Stimulated activated CD4-positive, alpha-beta T cell treated with anti-CD3 and anti-CD28 coated beads, Interleukin-4, amount 100 ng/mL, for 1 hour (primary cell): ENCODE data around the gene KRT74.

ENCODE experiments used
- DNase-seq: peaks from one replicate; pipeline ENCODE4 v3.0.0-alpha.2; 2020

KRT74 gene

GRCh38 chr12:52518574-52519386, 54.9 kb downstream of the KRT74 start:
- DNase-seq: no peak

GRCh38 chr12:52517888-52518287, 55.8 kb downstream of the KRT74 start:
- no peak for DNase-seq

- no peak for DNase-seq
These were observed 56.4 kb downstream of the KRT74 start for GRCh38 chr12:52517005-52517835.

DNA sequence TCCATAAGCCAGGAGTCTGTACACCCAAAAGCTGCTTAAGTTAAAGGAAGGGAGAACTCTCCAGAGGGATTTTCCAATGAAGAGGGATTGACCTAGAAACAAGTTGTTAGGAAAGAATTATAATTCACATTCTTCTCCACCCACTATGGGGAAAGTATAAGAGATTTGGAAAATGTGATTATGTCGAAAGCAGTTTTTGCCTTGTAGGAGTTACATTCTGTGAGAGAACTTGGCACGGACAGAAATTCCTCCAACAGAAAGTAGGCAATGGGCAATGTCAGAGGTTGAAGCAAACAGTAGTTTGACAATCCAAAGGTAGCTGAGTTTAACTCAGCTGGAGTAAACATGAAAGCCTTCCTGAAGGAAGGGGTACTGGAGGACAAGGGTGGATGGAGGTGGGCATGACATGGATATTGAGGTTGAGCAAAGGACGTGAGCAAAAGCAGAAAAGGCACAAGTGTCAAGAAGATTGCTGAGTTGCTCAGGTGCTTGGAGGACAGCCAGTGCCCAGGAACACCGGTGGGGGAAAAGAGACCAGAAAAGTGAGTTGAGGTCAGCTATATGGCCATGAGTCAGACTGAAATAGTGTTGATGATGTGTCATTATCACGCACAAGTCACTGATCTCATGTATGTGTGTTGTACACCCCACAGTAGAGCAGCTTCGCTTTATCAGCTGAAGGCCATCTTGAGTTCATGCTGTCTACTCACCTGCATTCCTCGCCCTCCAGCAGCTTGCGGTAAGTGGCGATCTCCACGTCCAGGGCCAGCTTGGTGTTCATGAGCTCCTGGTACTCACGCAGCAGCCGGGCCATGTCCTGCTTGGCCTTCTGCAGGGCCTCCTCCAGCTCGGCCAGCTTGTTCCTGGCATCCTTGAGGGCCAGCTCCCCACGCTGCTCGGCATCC, 57.5 kb downstream of the KRT74 start:
- DNase-seq: no peak
